Measurements from ENCODE around the gene PTPRE.

The PTPRE gene

DNA sequence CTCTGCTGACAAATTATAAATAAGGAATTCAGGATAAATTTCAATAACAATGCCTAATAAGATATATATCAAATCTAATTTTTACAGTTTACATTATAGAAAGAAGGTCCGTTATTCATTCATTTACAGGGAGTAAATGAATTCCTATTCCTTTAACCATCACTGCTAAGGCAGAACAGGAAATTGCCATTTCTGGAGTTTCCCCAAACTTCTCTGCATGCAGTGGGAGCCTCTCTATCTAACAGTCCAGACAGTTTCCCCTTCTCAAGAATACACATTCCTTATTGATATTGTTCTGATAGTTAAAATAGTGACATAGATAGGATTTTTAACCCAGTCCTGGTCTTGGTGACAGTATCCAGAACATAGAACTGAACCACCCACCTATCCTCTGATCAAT, 195.0 kb downstream of the PTPRE start:
- no peak for DNase-seq (ENCODE audit: low read depth, low spot score)
- no peak overlapping the region for H3K4me3 ChIP-seq (ENCODE audit: low read depth, low read length)
- TF ChIP-seq, protein P1, sequence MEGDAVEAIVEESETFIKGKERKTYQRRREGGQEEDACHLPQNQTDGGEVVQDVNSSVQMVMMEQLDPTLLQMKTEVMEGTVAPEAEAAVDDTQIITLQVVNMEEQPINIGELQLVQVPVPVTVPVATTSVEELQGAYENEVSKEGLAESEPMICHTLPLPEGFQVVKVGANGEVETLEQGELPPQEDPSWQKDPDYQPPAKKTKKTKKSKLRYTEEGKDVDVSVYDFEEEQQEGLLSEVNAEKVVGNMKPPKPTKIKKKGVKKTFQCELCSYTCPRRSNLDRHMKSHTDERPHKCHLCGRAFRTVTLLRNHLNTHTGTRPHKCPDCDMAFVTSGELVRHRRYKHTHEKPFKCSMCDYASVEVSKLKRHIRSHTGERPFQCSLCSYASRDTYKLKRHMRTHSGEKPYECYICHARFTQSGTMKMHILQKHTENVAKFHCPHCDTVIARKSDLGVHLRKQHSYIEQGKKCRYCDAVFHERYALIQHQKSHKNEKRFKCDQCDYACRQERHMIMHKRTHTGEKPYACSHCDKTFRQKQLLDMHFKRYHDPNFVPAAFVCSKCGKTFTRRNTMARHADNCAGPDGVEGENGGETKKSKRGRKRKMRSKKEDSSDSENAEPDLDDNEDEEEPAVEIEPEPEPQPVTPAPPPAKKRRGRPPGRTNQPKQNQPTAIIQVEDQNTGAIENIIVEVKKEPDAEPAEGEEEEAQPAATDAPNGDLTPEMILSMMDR (IDR thresholded peaks at IDR 0.05; ENCODE audit: low read depth, low read length) = no peak
- in situ Hi-C loops (cut with HindIII; ENCODE audit: low sequenced_read_pairs) = no loop called here

DNA sequence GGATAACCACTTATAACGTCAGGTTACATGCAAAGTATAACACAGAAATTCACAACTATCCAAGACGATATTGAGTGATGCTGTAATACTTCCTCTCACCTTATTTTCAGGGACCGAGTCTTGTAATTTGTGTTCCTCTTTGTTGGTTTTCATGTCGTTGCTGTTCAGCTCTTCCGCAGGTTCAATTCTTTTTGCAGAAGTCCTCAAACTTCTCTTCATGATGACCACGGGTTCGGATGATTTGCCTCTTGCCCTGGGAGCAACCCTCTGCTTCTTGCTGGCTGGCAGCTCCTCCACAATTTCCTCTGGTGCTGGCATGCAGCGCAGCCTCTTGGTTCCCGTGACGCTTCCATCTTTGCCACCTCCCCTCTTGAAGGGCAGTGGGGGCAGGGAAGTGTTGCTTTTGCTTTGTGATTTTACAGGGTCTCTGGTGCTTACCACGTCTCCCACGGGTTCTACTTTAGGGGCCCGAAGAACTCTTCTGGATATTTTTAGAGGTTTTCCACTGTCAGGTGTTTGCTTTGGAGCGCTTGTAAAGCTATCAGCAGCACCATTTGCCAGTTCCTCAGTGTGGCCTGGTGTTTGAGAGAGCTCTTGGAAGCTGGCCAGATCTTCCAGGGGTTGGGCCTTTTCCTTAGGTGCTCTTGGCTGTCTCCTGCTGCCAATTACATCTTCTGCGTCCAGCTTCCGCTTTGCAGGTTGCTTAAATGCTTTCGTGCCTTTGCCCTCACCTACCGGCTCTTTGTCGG, 195.8 kb downstream of the PTPRE start:
- no peak overlapping the region for H3K4me3 ChIP-seq (ENCODE audit: low read depth, low read length)
- DNase-seq (ENCODE audit: low read depth, low spot score) = no peak
- TF ChIP-seq, protein P1 (IDR thresholded peaks at IDR 0.05; ENCODE audit: low read depth, low read length) = no peak
- in situ Hi-C loops (cut with HindIII; ENCODE audit: low sequenced_read_pairs) = no loop called here

DNA sequence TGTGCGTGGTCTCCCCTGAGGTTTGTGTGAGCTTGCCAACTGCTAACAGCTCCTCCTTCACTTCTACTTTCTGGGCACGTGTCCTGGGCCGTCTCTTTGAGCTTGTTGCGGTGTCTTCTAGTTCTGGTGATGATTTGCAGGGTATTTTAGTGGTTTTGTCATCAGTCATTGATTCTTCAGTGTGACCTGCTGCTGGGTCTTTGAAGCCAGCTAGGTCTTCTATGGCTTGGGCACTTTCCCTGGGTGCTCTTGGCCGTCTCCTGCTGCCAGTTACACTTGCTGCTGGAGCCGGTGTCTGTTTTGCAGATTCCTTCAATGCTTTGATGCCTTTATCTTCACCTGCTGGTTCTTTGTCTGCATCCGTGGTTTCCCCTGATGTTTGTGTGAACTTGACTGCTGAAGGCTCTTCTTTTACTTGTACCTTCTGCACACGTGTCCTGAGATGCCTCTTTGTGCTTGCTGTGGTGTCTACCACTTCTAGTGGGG, 196.4 kb downstream of the PTPRE start:
- in situ Hi-C loops (cut with HindIII; ENCODE audit: low sequenced_read_pairs) = no loop called here
- no peak for DNase-seq (ENCODE audit: low read depth, low spot score)
- TF ChIP-seq, protein P1 (IDR thresholded peaks at IDR 0.05; ENCODE audit: low read depth, low read length) = no peak
- H3K4me3 ChIP-seq (ENCODE audit: low read depth, low read length) = no peak overlapping the region

DNA sequence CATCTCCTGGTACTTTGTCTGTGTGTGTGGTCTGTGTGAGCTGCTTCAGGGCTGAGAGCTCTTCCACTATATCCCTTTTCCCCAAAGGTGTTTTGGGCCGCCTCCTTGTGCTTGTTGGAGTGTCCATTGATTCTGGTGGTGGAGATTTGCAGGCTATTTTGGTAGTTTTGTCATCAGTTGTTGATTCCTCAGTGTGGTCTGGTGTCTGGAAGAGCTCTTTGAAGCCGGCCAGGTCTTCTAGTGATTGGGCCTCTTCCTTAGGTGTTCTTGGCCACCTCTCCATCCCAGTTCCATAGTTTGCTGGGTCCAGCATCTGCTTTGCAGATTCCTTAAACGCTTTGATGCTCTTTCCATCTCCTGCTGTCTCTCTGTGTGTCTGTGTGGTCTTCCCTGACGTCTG, 198.5 kb downstream of the PTPRE start:
- H3K4me3 ChIP-seq (ENCODE audit: low read depth, low read length) = no peak overlapping the region
- in situ Hi-C loops (cut with HindIII; ENCODE audit: low sequenced_read_pairs) = no loop called here
- TF ChIP-seq, protein P1 (IDR thresholded peaks at IDR 0.05; ENCODE audit: low read depth, low read length) = no peak
- no peak for DNase-seq (ENCODE audit: low read depth, low spot score)

DNA sequence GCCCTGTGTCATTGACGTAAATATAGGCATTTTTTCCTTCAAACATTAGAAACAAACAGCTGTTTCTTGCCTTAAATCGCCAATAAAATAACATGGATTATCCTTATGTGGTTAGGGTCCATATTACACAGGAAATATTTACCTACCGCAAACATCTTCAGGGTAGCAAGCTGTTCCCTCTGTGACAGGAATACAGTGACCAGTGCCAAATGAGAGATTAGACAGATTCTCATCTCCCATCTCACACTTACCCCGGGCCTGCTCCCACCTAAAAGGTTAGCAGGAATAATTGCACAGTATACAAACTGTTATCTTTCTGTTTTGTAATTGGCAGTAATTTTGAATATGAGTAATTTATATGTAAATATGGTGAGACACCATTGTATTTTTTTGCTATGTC, 202.8 kb downstream of the PTPRE start:
- TF ChIP-seq, protein P1 (IDR thresholded peaks at IDR 0.05; ENCODE audit: low read depth, low read length) = no peak
- in situ Hi-C loops (cut with HindIII; ENCODE audit: low sequenced_read_pairs) = no loop called here
- DNase-seq (ENCODE audit: low read depth, low spot score) = no peak
- no peak overlapping the region for H3K4me3 ChIP-seq (ENCODE audit: low read depth, low read length)

DNA sequence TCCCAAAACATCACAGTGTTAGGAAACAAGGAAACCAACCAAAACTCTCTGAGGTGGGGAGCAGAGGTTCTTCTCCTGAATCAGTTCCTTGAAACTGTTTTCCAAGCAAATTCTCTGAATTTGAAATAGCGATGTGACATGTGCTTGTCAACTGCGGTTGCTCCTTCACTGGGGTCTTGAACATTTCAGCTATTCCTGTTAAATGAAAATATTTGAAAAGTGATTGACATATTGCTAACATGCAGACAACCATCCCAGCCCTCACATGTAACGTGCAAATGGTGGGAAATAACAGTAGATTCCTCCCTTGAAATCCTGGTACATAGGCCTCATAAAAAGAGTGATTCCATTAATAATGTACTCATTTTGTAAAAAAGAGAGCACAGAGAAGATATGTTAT, 203.4 kb downstream of the PTPRE start:
- TF ChIP-seq, protein P1 (IDR thresholded peaks at IDR 0.05; ENCODE audit: low read depth, low read length) = no peak
- no peak overlapping the region for H3K4me3 ChIP-seq (ENCODE audit: low read depth, low read length)
- in situ Hi-C loops (cut with HindIII; ENCODE audit: low sequenced_read_pairs) = no loop called here
- DNase-seq (ENCODE audit: low read depth, low spot score) = no peak
